ENCODE data around the gene SNX32. TPM values are rescaled to one million over a fixed set of nuclear protein-coding genes. Genes with fewer than 3 reads are reported as not detected.
A peak's percentile ranks its signal among the peaks of the same experiment; 100 is the strongest.

SNX32 gene
- total RNA-seq, 1 donor from 2014 or later, result 0.10 TPM

DNA sequence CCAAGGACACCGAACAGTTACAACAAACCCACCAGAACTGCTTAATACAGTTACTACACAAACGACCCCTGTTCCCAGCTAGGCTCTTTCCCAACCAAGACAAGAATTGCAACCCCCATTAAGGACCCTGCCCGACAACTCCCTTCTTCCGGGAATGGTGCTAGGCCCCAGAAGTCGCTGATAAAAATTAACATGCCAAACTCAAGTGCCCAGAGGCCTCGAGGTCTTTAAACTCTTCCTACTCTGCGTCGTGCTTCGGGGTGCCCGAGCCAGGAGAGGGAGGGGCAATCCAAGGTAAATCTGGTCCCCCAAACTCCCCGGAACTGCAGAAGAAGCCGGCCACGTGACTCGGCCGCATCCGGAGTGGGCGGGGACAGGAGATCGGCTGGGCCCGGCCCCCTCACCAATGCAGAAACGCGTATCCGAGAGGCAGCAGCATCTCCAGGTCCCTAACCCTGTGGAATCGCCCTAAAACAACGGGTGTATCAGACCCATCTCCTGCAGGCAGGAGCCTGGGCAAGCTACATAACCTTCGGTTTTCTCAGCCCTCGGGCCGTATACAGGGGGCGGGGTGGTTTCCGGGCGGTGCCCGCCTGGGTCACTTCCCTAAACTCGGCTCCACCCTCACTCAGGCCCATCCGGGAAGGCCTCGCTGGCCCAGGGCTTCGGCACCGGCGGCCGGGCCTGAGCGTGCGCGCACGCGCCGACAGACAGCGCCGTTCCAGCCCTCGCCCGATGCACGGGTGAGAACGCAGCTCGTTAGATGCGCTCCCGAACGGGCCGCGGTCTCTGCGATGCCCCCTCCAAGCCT, 23.1 kb downstream of the SNX32 start:
- DNase-seq, result peak; percentile 81

DNA sequence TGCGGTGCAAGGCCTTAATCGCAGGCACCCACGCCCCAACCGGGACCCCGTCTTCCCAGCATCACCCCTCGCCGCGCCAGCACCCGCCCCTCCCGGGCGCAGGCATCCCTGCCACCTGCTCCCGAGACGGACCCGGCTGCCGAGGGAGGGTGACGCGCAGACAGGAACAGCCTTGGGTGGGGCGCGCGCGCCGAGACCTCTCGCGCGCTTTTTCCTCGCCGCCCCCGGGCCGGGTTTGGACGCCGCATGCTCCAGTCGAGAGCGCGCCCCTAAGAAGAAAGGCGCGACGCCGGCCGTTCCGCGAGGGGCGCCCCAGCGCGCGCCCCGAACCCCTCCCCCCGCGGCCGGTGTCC, 23.7 kb downstream of the SNX32 start:
- DNase-seq, result no peak

DNA sequence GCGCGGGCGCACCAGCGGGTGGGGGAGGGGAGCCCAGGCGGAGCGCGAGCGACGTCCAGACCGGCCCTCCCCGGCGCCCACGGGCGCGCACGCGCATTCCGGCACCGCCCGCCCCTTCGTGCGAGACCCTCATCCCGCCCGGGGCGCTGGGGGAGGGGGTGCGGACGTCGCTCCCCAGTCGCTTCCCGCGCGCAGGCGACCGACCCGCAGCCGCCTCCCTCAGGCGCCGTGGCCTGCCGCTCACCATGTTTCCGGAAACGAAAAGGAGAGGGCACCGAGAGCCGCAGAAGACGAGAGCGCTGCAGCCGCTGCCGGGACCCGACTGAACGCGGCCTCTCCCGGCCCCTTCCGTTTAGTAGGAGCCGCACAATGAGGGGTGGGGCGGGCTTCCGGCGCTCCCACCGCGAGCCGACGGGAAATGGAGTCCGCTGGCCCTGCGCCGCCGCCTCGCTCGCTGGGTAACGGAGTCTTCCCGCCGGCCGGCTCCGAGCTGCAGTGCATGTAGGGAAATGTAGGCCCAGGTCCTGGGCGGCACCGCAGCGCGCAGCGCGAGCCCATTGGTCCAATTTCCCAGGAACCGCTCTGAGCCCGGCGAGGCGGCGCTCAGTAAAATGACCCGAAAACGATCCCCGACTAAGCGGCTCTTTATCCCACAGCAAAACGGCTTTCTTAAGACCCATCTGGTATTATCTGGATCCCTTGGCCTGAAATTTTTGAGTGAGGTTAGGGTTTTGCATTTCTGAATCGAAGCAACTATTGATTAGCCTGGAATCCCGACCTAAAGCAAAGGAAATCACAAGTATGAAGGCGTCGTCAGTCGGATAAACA, 24.3 kb downstream of the SNX32 start, which contains the start of gene CFL1:
TSS of gene CFL1 (minus strand) at position 328 of the 828 bp plus-strand sequence. CDS start at position 247, 81 bp downstream.
- peak; percentile 99 for DNase-seq

DNA sequence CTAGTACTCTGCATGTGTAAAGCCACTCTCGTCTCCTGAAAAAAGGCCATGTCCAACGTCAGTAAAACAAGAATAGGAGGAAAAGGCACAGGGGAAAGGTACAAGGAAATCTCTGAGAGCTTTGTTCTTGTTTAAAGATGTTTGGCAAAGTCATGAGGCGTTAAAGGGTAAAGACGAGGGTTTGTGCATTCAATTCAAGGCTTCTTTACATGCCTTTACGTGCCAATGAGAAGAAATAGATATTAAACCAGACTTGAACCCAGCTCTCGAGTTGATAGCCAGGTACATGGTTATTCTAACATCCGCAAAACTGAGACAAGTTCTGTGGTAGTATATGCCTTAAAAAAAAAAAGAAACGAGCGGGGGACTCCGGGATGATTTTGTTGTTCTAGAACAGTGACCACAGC, 24.9 kb downstream of the SNX32 start:
- no peak for DNase-seq

DNA sequence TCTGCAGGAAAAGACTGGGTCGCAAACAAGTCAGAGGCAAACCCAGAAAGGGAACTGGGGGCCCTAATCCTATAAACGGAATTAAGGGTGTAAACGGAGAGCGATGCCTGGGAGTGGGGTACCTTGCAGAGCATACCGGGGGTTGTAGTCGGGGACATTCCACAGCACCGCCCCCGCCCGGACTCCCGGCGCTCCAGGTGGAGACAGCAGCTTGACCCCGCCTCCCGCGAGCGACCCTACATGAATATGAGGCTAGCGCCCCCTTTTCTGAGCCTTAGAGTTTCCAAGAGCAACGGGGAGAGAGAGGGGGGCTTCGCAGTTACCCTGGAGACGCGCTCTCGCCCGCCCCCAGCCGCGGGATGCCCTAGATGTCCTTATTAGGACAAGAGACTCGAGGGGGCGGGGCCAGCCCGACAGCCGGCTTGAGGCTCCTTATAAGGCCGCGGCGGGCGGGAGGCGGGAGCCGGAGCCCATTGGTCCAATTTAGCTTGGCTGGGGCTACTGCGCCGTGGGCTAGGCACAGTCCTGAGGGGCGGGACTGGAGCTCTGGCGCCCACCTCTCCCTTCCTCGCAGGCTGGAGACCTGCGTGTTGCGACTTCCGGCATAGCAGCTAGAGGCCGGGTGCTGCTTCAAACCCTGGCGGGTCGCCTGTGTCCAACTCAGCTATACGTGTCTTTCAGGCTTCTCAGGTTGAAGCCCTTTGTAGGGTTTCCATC, 25.5 kb downstream of the SNX32 start:
- DNase-seq, result peak; percentile 99

DNA sequence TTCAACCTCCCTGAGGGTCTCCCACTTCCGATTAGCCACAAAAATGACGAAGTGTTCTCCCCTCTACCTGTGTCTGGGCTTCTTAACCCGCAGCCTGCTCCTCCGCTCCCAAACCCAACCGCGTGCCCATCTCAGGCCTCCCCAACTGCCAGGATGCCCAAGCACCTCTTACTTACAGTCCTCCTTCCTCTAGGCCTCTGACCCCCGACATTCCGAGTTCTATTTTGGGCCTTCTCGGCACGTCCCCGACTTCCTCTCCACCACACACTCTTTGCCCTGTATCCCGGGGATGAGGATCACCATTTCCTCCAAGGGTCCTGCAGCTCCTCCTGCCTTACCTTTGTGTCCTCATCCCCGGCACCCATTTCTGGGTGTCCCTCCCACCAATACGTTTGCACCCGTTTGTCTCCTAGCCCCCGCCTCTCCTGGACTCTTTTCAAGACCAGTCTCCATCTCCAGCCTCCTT, 26.1 kb downstream of the SNX32 start:
- no peak for DNase-seq

DNA sequence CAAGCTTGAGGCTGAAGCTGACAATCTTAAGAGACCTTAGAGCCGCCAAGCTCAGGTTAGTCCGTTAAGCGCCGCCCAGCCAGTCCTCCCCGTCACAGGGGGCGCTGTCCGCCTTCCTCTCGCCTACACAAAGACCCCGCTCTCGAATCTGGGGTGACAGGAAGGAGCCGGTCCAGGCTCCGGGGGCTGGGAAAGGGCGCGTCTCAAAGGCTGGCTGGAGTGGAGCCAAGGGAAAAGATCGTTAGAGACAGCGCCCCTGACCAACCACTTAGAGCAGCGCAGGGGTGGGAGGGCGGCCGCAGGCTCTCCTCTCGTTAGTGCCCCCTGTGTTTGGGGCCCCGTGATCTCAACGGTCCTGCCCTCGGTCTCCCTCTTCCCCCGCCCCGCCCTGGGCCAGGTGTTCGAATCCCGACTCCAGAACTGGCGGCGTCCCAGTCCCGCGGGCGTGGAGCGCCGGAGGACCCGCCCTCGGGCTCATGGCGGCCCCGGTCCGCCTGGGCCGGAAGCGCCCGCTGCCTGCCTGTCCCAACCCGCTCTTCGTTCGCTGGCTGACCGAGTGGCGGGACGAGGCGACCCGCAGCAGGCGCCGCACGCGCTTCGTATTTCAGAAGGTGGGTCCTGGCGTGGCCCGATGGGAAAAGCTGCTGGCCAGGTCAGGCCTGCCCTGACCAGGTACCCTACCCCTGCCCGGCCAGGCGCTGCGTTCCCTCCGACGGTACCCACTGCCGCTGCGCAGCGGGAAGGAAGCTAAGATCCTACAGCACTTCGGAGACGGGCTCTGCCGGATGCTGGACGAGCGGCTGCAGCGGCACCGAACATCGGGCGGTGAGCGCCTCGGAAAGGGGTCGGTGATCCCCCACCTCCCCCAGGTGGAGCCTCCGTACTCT, 26.8 kb downstream of the SNX32 start, which contains the start of gene MUS81:
TSS of gene MUS81 (plus strand) at position 156 of the 887 bp plus-strand sequence. CDS start at position 477, 321 bp downstream.
- peak; percentile 99 for DNase-seq

DNA sequence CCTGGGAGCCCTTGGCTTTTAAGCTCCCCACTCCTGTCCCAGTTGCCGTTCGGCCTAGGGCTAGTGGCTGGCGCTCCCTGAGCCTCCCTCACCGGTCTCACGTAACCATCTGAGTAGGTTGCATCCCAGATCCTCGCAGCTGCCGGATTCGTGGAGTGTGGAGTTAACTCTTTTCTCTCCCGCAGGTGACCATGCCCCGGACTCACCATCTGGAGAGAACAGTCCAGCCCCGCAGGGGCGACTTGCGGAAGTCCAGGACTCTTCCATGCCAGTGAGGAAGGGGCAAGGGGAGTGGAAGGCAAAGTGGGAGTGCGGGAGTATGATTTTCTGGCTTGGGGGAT, 27.4 kb downstream of the SNX32 start:
- DNase-seq, result peak; percentile 14

DNA sequence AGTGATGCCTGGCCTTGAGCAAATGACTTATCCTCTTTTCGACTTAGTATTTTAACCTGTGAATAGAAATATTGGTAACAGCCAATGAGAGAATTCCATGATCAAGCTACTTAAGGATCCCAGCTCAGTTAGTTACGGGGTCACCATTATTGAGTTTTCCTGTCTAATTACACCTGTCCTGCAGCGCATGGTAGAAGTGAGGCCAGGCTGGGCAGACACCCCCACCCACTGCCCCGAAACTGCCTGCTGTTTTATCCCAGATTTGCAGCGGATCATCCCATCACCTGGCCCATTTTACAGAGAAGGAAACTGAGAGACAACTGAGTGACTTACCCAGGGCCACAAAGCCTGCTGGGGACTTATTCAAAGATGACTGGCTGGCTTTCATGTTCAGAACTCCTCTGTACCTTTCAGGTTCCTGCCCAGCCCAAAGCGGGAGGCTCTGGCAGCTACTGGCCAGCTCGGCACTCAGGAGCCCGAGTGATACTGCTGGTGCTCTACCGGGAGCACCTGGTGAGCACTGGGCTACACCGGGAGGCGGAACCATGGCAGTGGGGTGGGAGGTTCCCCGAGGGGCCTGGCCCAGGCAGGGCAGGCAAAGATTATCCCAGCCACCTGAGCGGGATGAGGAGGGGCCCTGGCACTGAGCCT, 27.9 kb downstream of the SNX32 start:
- DNase-seq, result peak; percentile 1

DNA sequence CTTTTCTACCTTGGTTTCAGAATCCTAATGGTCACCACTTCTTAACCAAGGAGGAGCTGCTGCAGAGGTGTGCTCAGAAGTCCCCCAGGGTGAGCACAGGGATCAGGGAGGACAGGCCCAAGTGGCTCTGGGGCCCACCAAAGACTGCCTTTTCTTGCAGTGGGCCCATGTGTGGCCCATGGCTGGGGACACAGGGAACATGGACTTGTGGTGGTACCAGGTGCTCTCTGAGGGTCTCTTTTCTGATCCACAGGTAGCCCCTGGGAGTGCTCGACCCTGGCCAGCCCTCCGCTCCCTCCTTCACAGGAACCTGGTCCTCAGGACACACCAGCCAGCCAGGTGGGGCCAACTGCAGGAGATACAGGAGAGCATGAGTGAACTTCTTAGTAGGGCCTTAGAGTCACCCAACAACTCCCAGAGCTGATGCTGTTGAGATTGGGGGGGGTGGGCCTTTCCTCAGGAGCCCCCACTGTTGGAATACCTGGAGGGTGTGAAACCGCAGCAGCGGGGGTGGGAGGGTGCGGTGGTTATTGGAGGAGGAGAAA, 28.5 kb downstream of the SNX32 start:
- DNase-seq, result no peak

DNA sequence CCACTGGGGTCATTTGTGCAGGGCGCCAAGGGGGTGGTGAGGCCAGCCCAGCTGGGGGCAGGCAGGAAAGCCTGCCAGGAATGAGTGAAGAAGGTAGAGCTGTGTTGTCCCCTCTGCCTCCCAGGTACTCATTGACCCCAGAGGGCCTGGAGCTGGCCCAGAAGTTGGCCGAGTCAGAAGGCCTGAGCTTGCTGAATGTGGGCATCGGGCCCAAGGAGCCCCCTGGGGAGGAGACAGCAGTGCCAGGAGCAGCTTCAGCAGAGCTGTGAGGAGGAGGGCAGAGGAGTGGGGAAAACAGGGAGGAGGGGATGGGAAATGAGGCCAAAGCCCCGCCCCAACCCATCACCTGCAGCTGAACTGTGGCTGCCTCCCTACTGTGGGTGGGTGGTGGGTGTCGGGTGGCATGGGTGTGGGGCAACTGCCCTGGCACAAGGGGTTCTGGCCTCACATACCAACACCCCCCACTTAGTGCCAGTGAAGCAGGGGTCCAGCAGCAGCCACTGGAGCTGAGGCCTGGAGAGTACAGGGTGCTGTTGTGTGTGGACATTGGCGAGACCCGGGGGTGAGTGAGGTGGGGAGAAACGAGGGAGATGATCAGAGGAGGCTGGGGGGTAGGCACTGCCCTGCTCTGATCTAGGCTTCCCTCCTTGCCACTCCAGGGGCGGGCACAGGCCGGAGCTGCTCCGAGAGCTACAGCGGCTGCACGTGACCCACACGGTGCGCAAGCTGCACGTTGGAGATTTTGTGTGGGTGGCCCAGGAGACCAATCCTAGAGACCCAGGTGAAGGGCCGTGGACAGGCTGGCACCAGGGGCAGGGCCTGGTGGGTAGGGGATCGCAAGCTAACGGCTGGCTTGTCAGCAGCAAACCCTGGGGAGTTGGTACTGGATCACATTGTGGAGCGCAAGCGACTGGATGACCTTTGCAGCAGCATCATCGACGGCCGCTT, 29.5 kb downstream of the SNX32 start:
- DNase-seq, result no peak

DNA sequence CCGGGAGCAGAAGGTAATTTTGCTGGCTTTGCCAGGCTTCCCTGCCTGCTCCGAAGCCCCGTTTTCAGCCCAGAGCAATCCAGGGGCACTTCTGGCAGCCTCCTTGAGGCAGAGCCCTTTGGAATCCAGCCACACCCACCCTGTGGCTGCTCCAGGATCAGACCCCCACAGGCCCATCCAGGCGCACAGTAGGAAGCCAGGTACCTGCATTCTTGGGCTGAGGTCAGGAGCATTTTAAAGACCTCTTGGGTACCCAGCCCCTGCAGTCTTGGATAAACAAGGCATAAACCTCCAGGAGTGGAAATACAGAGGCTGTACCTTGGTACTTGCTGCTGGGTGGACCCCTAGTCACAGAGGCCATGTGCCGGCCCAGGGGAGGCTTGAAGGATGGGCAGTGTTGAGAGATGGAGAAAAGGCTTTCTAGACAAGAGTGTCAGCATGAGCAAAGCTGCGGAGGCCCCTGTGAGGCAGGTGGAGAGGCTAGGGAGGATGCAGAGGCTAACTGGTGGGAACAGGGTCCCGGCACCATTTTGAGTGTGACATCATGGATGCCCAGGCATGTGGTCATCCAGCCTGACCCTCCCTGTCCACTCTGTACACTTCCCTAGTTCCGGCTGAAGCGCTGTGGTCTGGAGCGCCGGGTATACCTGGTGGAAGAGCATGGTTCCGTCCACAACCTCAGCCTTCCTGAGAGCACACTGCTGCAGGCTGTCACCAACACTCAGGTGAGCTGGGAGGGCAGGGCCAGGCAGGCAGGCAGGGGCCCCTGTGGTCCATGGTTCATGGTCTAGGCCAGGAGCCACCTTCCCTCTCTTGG, 30.3 kb downstream of the SNX32 start:
- no peak for DNase-seq

DNA sequence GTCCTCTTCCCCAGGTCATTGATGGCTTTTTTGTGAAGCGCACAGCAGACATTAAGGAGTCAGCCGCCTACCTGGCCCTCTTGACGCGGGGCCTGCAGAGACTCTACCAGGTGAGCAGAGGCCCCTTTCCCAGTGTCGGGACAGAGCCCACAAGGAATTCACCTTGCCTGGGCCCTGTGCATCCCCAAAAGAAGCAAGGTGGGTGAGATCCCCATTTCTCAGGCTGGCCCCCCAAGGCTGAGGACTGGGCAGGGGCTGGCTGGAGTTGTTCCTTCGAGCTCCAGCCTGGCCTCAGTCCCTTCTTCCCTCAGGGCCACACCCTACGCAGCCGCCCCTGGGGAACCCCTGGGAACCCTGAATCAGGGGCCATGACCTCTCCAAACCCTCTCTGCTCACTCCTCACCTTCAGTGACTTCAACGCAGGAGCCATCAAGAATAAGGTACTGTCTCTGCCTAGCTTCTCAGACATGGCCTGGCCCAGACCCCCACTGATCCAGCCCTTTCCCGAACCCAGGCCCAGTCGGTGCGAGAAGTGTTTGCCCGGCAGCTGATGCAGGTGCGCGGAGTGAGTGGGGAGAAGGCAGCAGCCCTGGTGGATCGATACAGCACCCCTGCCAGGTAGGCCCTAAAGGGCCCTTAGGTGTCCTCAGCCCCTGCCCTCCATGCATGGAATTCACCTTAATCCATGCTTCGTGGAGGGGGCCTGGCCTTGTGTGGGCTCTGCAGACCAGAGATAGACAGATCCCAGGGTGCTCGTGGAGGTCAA, 31.1 kb downstream of the SNX32 start:
- no peak for DNase-seq

DNA sequence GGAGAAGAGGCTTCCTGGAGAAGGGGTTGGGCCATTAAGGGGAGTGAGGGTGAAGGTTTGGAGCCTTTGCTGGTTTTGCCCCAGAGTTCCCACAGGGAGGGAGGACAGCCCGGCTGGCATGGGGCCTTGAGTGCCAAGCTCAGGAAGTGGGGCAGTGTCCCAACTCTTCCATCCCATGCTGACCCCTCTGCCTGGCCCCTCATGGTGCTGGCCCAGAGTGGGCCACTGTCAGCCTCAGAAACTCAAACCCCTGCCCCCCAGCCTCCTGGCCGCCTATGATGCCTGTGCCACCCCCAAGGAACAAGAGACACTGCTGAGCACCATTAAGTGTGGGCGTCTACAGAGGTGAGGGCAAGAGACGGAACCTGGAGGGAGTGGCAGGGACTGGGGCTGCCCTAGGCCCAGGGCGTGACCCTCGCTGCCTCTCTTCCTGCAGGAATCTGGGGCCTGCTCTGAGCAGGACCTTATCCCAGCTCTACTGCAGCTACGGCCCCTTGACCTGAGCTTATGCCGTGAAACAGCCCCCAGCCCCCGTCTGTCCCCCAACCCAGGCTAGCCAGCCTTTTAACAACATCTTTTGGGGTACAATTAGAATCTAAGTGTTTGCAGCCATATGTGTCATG, 31.9 kb downstream of the SNX32 start:
- no peak for DNase-seq

DNA sequence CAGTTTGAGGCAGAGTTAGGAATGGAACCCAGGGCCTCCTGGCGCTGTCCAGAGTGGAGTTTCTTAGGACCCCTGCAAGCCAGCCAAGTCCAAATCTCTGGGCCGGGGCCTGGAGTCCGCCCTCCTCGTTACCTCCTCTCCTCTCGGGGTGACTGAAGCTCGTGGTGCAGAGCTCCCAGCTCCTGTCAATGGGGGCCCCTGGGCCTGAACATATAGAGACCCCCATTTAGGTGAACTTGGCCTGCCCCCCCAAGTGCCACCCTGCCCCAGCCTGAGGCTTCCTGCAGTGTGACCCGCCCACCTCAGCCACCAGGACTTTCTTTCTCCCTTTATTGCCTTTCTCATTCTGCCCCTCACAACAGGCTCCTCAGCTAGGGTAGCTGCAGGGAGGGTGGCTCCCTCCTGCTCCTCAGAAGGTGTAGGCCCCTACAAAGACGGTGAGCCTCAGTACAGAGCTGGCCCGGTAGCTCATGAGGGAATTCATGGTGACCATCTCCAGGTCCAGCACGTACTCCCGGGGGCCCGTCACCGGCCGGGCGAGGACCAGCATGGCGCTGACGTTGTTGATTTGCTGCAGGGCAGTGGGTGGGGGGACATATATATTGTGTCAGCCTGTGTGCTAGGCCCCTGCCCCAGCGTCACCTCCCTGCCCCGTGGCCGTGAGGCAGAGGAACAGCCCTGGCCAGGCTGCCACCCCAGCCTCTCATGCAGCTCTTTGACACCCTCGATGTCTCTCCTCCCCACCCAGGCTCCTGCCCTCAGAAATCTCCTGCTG, 32.9 kb downstream of the SNX32 start:
- DNase-seq, result no peak

DNA sequence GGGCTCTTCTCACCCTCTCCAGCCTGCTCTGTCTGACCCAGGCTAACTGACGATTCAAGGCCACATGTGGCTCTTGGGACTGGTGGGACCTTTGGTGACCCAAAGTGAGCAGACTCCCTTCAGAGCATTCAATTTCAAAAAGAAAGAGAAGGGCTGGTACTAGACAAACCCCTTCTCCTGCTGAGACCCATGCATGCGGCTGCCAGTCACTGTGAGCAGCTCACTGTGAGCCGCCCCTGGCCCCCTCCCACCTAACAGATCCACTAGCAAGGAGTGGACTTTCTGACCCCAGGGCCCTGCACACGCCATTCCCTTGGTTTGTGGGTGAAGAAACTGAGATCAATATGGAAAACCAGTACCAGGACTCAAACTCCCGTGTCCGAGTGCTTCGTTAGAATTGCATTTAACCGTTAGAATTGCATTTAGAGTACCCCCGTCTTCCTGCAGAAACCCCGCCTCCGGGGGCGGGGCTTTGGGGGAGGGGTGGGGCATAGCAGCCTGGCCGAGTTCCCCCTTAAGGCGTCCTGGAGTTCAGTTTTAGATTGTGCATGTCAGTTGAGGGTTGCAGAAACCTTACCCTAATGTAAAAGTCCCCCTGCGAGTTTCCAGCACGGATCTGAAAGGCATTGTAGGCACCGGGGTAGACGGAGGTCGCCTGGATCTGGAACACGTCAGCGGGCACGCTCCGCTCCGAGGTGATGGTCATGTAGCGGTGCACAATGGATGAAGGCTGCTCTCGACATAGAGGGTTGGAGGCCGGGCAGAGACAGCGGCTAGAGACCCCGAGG, 33.7 kb downstream of the SNX32 start:
- no peak for DNase-seq
